CD4-positive, alpha-beta T cell treated with Interleukin-12 subunit alpha and Interleukin-12 subunit beta, for 1 hour (primary cell): ENCODE results near the gene SQSTM1.
"Not testable (repeated sequence)": the region's sequence is repeated elsewhere in the genome, so short reads cannot be mapped to it uniquely, and the experiment has no call there.

Experiments
- DNase-seq: peaks from one replicate; pipeline ENCODE4 v3.0.0-alpha.2; 2020

The SQSTM1 gene

DNA sequence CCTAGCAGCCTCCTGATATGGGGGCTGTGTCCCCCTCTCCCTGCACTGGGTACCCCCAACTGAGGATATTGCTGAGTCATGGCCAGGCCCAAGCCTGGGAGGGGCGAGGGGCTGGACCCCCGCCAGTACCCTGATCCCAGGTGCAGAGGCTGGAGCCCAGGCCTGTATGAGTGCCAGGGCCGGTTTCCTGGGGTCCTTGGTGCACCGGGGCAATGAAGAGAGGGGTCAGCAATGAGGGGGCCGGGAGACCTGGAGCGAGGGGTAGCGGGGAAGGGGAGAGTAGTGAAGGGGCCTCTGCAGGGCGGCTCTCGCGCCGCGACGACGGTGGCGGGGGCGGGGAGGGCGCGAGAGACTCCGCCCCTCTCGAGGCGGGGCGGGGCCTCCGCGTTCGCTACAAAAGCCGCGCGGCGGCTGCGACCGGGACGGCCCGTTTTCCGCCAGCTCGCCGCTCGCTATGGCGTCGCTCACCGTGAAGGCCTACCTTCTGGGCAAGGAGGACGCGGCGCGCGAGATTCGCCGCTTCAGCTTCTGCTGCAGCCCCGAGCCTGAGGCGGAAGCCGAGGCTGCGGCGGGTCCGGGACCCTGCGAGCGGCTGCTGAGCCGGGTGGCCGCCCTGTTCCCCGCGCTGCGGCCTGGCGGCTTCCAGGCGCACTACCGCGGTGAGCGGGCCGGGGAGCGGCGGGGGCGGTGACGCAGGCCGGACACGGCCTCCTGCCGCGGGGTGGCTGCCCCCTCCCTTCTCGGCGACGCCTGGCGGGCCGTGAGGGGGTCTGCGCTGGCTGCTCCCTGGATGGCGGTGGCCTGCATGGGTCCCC, at the start of gene SQSTM1:
TSS of gene SQSTM1 (plus strand) at position 423 of the 815 bp plus-strand sequence. CDS start at position 455, 32 bp downstream.
- peak; percentile 89 for DNase-seq

DNA sequence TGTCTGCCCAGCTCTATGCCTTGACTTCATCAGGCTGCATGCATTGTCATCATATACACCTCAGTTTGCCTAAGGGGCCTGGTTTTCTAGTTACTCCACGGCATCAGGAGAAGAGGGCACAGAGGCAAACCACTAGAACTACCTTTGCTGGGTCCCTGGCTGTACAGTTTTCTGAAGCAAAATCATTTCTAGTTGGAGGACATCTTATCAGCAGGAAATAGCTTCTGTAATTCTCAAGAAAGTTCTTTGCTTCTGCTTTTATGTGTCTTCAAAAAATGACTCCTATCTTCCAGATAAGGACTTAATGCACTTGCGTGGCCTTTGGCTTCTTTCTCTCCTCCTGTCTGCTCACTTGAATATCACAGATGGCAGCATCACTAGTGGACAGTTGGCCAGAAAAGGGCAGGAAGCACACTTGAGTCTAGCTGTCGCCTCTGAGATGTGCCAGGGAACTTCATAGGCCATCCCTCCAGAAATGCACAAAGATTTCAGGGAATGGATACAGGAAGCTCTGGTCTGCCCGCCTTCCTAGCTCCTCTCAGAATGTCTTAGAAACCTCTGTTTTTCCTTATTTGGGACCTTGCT, 49.3 kb upstream of the SQSTM1 start:
- no peak for DNase-seq

DNA sequence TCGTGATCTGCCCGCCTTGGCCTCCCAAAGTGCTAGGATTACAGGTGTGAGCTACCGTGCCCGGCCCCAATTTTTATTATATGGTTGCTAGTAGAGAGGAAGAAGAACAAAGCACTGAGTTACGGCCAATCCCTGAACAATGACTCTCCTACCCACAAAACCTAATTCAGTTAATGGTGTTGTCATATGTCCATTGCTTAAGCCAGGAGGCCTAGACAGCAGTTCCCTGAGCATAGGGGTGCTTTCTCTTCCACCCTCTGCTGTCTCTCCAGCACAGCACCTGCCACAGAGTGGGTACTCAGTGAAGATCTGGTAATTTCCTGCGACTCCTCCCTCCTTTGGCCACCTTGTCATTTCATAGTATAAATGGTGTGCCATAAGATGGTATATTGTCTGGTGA, 48.4 kb upstream of the SQSTM1 start:
- DNase-seq = no peak

DNA sequence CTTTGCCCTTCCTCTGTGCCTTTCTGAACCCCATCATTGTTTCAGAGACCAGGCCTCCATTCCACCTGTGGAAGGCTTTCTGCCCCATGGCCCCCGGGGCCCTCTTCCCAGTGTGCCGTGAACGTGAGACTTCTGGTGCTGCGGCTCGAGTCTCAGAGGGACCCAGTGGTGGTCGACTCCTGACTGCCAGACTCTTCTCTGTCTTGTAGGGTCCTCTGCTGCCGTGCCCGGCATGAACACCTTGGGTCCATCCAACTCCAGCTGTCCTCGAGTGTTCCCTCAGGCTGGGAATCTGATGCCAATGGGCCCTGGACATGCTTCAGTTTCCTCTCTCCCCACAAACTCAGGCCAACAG, 47.0 kb upstream of the SQSTM1 start:
- DNase-seq = no peak

- no peak for DNase-seq
Observed at GRCh38 chr5:179774442-179774841, 46.3 kb upstream of the SQSTM1 start.

DNA sequence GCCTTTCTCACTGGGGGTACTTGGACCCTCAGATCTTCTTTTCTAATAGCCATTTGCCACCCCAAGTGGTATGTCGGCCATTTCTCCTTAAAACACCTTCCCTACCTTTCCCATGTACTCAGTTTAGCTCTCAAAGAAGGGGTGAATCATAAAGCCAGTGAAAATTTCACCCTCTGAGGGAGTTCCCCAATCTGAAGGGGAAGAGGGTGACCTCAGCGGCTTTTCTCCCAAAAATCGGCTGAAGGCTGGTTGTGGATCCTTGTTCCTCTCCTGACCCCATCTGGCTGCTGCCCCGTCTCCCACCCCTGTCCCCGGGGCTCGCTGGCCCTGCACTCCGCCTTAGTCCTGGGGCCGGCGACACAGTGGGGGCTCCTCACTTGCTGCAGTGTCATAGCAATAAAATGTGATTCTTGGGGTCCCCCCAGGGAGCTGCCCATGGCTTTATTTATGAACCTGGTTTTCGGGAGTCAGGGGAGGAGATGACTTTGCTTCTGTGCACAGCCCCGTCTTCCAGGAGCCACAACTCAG, 44.2 kb upstream of the SQSTM1 start:
- no peak for DNase-seq

GRCh38 chr5:179777456-179777855, 43.2 kb upstream of the SQSTM1 start:
- no peak for DNase-seq

GRCh38 chr5:179777909-179778308, 42.8 kb upstream of the SQSTM1 start:
- DNase-seq = no peak

DNA sequence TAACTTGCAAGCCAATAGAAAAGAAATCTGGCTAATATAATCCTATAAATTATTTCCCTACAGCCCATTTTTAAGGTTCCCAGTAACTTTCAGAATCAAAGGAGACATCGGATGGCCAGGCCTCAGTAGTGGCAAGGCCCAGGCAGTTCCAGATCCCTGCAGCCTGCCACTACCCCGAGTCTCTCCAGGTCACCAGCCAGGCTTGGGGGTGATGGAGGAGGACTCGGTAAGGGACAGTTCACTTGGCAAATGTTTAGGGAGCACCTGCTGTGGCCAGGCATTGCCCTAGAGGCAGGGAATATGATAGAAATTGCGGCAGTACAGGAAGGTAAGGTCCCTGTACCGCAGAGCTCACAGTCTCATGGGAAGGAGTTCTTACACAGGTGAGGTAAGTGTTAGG, 42.1 kb upstream of the SQSTM1 start:
- no peak for DNase-seq

GRCh38 chr5:179779826-179780225, 40.9 kb upstream of the SQSTM1 start:
- no peak for DNase-seq

DNA sequence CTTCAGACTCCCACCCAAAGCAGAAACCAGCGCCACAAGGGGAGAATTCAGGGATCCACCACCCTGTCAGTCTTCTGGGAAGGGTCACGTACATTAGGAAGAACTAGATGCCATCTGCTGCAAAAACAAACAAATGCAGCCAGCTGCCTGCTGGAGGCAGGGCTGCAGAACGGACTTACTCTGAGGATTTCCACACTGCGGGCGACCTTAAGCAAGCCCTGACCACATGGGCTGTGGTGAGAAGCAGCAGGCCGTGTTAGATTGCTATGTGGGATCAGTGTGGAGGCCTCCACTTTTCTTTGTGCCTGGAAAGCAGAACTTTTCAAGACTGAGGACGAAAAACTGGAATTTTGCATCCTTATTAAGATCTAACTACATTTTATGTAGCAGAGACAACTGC, 40.3 kb upstream of the SQSTM1 start:
- no peak for DNase-seq

- DNase-seq = no peak
Observed at GRCh38 chr5:179781846-179782245, 38.9 kb upstream of the SQSTM1 start.

DNA sequence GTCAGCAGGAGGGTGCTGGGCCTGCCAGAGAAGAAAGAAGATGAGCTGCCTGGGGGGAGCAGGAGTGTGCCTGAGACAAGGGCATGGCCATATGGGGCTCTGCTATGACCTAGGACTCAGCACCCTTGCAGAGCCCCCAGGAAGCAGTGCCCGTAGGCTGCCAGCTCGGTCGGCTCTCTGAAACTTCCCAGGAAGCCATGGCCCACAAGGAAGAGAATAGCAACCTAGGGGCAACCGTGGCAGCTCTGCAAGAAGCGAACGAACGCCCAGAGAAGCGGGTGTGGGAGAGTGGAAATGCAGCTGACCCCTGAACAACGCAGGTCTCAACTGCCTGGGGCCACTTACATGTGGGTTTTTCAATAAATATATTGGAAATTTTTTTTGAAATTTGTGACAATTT, 37.6 kb upstream of the SQSTM1 start:
- no peak for DNase-seq

- no peak for DNase-seq
Observed at GRCh38 chr5:179786861-179787260, 33.8 kb upstream of the SQSTM1 start.

DNA sequence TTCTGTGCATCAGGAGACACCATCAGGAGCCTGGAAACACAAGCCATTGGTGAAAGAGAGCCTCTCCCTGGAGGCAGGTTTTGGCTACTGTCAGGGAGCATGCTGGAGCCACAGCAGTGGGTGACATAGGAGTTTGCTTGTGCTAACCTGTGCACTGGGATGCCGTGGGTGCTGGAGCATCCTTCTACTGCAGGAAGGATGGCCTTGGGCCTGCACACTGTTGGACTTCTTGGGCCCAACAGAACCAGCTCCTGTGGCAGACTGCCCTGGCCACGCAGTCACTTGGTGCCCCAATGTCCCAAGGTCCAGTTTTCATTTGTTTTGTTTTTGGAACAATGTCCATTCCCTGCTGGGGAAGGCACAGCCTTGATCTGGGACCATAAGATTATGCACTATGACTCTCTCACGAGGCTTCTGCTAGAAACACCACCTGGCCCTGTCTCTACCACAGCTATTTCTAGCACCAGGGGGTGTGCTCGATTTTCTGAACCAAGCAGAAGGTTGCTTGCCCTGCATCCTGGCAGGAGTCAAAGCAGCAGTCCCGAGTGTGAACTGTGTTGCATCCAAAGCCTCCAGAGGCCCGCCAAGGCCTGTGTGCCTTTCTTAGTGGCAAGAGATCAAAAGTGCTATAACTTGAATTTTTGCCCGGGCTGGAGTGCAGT, 32.4 kb upstream of the SQSTM1 start:
- no peak for DNase-seq

DNA sequence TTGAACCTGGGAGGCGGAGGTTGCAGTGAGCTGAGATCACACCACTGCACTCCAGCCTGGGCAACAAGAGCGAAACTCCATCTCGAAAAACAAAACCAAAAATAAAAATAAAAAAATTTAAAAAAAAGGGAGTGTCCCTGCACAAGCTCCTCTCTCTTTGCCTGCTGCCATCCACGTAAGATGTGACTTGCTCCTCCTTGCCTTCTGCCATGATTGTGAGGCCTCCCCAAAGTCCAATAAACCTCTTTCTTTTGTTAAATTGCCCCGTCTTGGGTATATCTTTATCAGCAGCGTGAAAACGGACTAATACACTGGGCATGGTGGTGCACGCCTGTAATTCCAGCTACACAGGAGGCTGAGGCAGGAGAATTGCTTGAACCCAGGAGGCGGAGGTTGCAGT, 31.4 kb upstream of the SQSTM1 start:
- DNase-seq = not testable (repeated sequence)

DNA sequence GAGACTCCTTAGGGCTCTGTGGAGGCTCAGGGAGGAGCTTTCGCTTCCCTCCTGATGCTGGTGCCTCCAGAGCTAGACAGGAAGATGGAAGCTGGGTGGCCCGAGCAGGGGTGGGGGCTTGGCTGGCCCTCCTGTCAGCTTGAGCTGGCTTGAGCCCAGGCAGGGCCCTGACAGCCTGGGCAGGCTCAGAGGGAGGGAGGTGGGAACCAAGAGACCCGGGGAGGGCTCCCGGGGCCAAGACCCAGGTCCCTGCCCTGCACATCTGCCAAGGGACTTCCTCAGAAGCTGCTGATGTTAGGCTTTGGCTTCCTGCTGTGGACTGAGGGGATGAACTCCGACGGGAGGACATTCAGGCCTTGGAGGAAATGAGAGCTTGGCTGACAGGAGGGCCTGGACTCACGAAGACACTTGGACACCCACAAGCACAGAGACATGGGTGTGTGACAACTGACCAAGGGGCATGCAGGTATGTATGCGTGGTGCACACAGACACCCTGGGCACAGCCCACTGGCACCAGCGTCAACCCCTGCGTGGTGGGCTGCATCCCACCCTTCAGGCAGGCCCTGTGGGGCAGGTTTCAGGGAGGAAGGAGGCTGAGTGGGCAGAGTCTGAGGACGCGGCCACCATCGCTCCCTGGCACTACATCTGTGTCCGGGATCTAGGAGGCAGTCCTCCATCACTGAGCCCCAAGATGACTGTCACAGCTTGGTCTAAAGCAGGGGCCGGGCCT, 28.7 kb upstream of the SQSTM1 start:
- no peak for DNase-seq

GRCh38 chr5:179792612-179793467, 27.9 kb upstream of the SQSTM1 start:
- no peak for DNase-seq

DNA sequence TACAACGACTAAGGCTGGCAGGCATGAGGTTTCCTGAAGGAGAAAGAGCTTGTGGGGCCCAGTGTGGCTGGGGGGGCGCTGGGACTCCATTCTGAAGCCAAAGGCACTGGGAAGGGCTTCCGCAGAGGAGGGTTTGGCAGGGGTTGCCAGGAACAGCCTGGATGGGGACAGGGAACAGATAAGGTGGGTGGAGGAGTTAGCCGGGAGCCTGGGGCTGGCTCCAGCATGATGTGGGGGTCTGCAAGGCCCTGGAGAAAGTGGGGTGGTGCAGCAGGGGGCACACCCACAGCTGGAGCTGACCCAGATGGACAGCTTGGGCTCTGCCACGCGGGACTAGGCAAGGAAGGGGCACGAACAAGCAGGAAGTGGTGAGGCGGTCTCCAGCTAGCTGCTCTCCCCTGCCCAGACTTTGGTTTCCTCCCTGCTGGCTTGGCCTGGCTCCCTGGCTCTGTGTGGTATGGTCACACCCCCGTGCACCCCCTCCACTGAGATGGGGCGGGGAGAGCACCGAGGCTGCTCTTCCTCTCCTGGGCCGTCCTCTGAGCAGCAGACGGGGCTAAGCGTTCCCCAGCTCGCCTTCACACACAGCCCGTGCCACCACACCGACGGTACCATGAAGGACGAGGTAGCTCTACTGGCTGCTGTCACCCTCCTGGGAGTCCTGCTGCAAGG, 27.1 kb upstream of the SQSTM1 start, which contains the start of gene LTC4S:
TSS of gene LTC4S (plus strand) at position 519 of the 672 bp plus-strand sequence. CDS start at position 614, 95 bp downstream.
- DNase-seq = peak; percentile 72

DNA sequence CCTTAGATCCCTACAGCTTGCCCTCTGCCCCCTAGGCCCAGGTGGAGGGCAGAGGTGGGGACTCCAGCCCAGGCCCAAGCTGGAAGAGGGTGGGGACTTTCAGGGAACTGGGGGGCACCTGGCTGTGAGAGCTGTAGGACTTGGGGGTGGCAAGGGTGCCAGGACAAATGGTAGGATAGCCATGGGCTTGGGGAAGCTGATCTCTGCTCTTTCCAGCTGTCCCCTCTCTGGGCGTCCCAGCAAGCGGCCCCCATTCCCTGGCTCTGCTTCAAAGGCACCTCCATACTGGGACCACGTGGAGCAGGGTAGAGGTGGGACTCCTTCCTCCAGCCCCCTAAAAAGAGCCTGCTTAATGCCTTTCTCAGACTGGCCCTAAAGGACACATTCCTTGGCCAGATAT, 26.5 kb upstream of the SQSTM1 start:
- DNase-seq = no peak

DNA sequence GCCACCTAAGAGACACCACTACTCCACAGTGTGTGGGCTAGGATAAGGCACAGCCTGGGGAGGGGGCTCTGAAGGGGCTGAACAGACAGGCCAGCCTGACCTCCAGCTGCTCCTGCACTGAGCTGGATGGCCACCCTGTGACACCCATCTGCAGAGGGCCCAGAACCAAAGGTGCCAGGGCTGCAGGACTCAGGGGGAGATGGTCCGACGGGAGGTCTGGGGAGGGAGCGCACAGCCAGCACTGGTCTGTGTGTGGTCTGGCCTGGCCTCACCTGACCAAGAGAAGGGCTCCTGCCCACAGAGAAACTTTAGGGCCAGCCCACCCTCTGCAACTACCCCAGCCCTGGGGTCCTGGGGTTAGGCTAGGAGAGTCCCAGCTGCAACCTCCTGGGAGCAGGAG, 26.1 kb upstream of the SQSTM1 start:
- DNase-seq = no peak
